ENCODE data around the gene TTC4.

Gene TTC4

DNA sequence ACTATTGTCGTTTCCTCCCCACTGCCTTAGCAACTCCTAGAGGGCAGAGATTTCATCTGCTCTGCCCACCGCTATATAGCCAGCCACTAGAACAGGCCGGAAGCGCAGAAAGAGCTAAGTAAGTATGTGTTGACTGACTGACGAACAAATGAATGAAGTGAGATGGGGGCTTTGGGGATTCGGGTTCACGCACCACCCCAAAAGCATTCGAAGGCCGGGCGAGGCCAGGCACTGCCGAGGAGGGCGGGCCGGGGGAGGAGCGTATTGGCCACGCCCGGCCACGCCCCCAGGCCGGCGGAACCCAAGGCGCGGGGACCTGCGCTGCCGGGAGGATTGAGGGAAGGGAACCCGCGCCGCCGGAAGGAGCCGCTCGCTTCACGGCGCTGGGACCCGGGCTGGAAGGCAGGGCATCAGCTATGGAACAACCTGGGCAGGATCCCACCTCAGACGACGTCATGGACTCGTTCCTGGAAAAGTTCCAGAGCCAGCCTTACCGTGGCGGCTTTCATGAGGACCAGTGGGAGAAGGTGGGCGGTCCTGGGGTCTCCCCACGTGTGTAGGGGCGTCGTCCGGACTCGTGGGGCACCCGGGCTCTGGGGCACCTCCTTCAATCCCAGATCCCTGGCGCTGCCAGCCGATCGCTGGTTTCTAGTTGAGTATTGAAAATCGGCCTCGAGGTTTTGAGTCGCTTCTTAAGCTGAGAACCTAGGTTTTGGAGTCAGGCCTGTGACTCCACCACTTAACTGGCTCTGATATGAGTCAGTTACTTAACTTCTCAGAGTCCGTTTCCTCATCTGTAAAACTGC is at the start of gene TTC4:
TTC4 (plus strand) TSS at position 369 of the 806 bp plus-strand sequence; CDS start at position 417, 48 bp downstream.
- DNase-seq, result peak; percentile 90

DNA sequence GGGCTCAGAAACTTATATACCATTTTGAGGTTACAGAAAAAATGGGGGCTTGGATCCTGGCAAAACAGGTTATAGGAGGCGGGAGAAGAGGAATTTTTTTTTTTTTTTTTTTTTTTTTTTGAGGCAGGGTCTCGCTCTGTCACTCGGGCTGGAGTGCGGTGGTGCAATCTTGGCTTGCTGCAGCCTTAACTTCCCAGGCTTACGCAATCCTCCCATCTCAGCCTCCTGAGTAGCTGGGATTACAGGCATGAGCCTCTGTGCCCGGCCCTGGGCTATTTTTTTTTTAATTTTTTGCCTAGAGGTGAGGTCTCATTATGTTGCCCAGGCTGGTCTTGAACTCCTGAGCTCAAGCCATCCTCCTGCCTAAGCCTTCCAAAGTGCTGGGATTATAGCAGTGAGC is 49.3 kb upstream of the TTC4 start:
- DNase-seq, result no peak

DNA sequence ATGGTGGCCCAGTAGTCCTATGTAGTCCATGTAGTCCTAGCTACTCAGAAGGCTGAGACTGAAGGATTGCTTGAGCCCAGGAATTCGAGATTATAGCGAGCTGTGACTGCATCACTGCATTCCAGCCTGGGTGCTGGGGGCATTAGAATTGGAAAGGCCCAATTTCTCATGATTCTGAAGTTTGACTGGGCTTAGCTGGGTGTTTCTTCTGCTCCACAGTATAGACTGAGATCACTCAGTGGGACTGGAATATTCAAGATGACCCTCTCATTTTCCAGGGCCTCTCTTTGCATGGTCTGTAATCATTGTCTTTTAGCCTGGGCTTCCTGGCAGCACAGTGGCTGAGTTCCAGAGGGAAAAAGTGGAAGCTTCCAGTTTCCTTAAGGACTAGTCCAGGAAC is 47.9 kb upstream of the TTC4 start:
- no peak for DNase-seq

DNA sequence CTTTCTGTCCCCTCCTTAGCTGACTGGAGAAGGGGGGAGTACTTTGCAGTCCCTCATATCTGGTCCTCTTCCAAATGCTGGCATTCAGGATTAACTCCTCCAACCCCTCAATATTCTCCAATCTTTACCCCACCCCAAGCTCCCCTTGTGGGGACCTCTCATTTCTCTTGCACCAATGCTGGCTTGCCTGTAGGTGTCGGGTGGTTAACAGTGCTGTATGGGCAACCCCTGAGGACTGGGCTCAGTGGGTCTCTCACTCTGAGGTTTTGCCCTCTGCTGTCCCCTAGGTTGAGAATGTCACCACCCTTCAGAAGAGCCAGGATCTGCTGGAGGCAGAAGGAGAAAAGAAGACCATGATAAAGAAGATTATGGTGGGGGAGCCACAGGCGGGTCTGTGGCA is 47.1 kb upstream of the TTC4 start:
- DNase-seq, result no peak

DNA sequence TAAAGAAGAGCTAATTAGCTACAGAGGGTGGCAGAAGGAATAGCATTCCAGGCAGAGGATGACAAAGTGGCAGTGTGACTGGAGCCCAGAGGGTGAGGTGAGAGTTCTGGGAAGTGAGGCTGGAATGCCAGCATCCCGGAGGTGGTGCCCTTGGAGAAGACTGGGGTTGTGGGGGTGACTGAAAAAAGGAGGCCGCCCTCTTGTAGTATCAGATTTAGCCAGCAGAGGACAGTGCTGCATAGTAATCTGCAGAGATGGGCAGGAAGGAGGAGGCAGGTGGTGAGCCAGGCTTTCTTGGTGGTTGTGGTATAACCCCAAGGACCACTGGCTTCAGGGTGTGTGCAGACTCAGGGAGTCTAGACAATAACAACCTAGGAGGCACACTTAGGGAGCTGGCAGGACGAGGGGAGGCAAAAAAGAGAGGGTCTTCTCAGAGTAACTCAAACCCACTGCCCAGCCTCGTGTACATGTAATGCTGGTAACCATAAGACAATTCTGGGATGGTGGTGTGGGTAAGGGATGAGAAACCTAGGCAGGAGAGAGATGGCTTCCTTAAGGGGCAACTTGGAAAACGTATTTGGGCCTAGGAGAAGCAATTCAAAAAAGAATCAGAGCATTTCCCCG is 43.6 kb upstream of the TTC4 start:
- peak; percentile 78 for DNase-seq

- DNase-seq, result no peak
Observed at GRCh38 chr1:54678776-54679643, 36.7 kb upstream of the TTC4 start.

DNA sequence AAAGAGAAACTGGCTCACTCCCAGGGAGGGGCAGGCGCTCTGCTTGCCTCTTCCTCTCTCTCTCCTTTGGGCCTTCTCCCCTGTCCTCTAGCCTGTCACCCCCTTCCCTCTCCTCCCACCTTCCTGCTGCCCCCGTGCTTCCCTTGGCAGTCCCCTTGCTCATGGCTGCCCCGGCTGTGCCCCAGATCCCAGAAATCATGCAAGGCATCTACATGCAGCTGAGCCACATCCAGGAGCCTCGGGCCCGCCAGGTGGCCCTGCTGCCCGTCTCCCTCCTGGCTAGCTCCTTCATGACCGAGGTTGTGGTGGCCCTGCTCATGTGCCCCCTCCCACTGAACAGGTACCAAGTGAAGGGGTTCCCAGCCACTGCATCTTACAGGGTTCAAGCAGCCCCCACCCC is 36.0 kb upstream of the TTC4 start:
- no peak for DNase-seq

- no peak for DNase-seq
Observed at GRCh38 chr1:54680387-54680786, 35.3 kb upstream of the TTC4 start.

DNA sequence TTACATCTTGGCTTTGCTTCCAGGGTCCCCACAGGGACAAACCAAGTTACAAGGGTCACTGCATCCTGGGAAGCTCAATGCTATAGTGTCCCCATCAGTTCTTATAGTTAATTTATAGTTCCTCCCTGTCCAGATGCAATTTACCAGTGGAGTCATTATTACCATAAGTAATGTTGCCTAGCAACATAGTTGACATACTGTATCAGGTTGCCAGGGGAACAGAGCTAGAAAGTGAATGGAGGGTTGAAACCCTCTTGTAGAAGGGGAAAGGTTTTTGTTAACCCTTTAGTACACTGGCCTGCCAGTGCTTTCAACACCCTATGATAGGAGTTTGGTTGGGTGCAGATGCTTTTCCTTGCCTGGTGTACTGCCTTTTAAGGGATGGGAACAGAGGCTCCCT is 34.3 kb upstream of the TTC4 start:
- DNase-seq, result no peak

GRCh38 chr1:54683453-54683852 is 32.2 kb upstream of the TTC4 start:
- DNase-seq, result no peak

GRCh38 chr1:54685335-54685905 is 30.2 kb upstream of the TTC4 start:
- DNase-seq, result no peak

DNA sequence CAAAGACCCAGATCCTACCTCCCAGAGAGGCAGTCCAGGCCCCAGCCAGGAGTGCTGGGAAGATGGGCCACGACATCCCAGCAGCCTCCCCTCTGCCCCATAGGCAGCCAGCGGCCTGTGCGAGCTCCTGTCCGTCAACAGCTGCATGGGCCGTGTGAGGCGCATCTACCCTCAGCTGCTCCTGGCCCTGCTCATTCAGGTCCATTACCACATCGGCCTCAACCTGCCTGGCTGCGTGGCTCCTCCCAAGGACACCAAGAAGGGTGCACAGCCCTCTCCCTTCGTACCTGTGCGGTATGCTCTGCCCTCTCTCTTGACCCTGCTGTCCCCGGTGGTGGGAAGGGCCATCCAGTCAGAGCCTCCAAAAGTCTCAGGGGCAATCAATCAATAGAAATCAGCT is 29.5 kb upstream of the TTC4 start:
- DNase-seq, result no peak

DNA sequence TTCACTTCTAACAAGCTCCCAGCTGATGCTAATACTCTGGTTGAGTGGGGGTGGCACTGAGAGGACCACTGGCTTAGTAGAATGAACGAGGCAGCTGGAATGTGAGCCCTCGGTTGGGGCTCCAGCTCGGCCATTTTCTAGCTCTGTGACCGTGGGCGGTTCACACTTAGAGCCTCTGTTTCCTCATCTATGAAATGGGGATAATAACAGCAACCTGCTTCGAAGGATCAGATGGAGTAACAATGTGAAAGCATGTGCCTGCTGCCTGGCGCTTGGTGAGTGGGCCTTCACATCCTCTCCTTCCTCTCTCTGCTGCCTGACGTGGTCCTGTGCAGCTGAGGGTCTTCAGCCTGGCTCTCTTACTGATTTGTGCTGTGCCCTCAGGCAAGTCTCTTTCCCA is 20.9 kb upstream of the TTC4 start:
- DNase-seq, result no peak

GRCh38 chr1:54695221-54695620 is 20.4 kb upstream of the TTC4 start:
- no peak for DNase-seq

DNA sequence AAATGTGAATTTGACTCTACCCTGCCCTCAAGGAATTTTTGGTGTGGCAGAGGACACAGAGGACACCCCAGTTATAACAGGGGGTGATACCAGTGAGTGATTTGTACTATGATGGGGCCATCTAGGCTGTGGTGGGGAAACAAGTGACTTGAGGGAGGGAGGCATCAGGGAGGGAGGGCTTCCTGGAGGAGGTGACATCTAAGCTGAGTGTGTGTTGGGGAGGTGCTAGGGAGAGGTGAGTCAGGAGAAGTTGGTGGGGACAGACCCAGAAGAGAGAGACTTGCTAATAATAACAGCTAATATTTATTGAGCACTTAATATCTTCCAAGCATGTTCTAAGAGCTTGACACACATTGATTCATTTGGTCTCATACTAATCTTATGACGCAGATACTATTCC is 19.9 kb upstream of the TTC4 start:
- DNase-seq, result no peak

DNA sequence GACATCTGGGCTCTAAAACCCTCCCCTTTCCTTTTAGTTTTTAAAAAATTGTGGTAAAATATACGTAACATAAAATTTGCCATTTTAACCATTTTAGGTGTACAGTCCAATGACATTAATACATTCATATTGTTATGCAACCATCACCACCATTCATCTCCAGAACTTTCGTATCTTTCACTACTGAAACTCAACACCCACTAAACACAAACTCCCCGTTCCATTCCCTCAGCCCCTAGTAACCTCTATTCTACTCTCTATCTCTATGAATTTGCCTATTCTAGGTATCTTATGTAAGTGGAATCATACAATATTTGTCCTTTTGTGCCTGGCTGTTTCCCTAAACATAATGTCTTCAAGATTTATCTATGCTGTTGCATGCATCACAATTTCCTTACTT is 19.4 kb upstream of the TTC4 start:
- no peak for DNase-seq

GRCh38 chr1:54697896-54698295 is 17.8 kb upstream of the TTC4 start:
- DNase-seq, result no peak

GRCh38 chr1:54698346-54698745 is 17.3 kb upstream of the TTC4 start:
- DNase-seq, result no peak

- DNase-seq, result no peak
Observed at GRCh38 chr1:54699936-54700525, 15.6 kb upstream of the TTC4 start.

GRCh38 chr1:54701066-54701465 is 14.6 kb upstream of the TTC4 start:
- DNase-seq, result no peak

GRCh38 chr1:54701996-54702395 is 13.7 kb upstream of the TTC4 start:
- DNase-seq, result no peak

DNA sequence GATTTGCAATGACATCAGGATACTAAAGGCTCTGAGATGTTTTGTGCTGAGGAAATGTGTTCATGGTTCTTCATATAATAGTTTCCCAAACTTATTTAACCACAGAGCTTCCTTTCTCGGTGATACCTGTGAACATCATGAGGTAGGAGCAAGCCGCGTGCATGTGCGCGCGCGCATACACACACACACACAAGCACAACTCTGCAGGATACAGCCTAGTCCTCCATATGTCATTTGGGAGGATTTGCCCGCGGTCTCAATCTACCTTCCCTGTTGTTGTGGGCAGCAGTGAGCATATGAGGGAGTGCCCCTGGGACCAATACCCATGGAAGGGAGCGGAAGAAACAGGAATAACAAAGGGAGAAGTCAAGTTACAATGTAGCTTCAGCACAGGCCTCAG is 12.2 kb upstream of the TTC4 start:
- DNase-seq, result no peak

DNA sequence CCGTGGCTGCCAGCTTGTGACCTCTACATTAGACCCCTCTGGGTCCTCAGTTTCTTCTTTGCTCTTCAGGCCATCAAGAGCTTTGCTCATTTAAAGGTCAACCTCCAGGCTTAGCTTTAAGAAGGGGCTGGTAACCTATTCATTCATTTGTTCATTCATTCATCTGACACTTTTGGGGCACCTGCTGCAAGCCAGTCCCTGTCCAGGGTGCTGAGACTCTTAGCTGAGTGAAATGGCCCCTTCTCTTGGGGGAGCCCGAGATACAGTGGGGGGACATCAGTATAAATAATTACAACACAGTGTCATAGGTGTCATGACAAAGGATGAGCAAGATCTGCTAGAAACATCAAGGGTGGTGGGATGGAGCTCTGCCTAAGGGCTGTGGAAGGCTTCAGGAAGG is 10.5 kb upstream of the TTC4 start:
- no peak for DNase-seq

All from activated CD4-positive, alpha-beta T cell treated with anti-CD3 and anti-CD28 coated beads, Interleukin-10, Interleukin-2, amounts not matched to agents 100 ng/mL and 50 ng/mL, durations not matched to agents 16 hours and 8 hours (primary cell).